ENCODE measurements around the gene LTBP1.
A peak's percentile ranks its signal among the peaks of the same experiment; 100 is the strongest.

The LTBP1 gene

GRCh38 chr2:33321876-33322483, 375.2 kb downstream of the LTBP1 start:
- no peak for DNase-seq

GRCh38 chr2:33322612-33323011, 375.9 kb downstream of the LTBP1 start:
- DNase-seq: peak; percentile 4

DNA sequence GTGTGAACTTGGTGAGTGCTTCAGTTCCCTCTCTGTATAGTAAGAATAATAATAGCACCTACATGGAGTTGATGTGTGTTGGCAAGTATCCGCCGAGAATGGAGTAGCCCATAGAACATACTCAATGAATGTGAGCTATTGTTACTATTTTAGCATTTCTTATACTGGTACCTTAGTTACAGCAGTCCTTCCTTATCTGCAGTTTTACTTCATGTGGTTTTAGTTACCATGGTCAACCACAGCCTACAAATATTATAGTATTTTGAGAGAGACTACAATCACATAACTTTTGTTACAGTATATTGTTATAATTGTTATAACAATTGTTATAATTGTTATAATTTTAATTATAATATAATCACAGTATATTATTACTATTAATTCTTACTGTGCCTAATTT, 377.2 kb downstream of the LTBP1 start:
- no peak for DNase-seq

- no peak for DNase-seq
These were observed 379.3 kb downstream of the LTBP1 start for GRCh38 chr2:33326100-33326499.

GRCh38 chr2:33333433-33333832, 386.7 kb downstream of the LTBP1 start:
- DNase-seq: no peak

DNA sequence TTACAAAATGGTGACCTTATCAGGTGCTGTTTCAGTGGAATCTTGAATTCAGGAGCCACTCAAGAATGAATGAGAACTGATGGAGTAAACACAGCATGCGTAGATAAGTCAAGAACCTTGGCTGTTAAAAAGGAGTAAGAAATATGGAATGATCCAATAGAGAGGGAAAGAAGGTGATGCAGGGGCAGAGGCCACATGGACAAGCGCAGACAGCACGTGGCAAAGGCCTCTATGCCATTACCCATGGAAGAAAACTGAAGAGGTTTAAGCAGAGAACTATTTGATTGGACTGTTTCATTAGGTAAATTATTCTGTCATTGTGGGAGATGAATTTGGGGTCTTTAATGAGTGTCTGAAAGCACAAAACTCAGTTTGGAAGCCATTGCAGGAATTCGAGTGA, 387.3 kb downstream of the LTBP1 start:
- no peak for DNase-seq

GRCh38 chr2:33335516-33335915, 388.8 kb downstream of the LTBP1 start:
- DNase-seq: no peak

DNA sequence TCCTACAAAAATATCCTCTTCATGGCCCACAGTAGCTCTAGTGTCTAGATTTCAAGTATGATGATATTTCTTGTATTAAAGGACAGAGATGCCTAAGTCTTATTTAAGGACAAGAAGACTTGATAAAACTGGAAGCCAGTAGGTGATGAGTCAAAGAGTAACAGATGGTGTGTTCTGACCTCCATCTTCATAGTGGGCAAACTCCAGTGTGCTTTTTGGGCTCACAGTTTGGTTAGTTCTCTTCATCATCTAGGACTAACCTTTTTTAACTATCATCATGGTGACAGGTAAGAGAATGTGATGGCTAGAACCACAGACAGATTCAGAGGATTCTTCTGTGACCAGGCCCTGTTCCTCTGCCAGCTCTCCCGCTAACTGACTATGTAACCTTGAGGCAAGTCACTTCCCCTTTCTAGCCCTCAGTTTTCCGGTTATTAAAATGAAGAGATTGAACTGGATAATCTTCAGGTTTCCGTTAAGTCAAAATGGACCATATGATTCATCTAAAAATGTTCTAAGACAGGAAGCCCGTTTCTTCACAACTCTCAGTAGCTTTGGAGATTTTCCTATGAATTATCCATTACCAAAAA, 389.4 kb downstream of the LTBP1 start:
- DNase-seq: no peak

DNA sequence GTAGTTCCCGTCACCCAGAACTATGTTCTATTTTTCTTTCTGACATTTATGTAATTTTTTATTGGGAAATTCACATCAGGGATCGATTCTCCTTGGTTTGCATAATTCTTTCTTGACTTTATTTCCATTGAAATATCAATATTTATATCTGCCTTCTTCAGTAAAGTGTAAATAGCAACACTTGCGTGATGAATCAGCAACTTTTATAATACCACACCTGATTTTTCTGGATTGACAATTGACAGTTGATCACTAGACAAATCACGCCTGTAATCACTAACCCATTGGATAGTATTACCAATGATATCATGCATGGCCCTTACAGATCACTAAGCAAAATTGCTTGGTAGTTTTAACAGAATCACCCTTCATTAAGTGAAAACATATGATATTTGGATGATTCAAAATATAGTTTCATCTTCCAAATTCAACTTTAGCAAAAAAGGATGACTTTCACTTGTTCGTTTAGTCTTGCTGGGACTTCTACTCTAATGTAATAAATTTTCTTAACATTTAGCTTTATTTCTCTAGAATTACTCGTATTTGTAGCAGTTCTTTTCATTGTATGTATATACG, 390.7 kb downstream of the LTBP1 start:
- no peak for DNase-seq

- no peak for DNase-seq
These were observed 391.2 kb downstream of the LTBP1 start for GRCh38 chr2:33337981-33338380.

GRCh38 chr2:33339269-33339668, 392.5 kb downstream of the LTBP1 start:
- DNase-seq: no peak

DNA sequence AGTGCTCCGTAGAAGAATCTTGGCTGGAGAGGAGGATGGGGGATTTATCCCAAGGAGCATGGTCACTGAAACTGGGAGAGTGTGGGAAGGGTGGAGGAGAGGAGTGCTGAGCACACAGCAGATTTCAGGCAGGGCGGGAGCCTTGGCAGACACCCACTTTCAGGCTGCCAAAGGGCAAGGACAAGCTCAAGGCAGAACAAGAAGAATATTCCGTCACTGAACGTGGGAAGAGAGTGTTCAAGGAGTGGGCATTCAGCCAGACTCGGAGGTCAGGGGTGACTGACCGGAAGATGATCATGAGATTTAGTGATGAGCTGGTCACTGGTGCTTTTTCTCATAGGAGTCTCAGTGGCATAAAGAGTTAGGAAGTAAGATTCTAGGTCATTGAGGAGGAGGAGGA, 393.5 kb downstream of the LTBP1 start:
- DNase-seq: no peak

GRCh38 chr2:33342171-33342570, 395.4 kb downstream of the LTBP1 start:
- no peak for DNase-seq

DNA sequence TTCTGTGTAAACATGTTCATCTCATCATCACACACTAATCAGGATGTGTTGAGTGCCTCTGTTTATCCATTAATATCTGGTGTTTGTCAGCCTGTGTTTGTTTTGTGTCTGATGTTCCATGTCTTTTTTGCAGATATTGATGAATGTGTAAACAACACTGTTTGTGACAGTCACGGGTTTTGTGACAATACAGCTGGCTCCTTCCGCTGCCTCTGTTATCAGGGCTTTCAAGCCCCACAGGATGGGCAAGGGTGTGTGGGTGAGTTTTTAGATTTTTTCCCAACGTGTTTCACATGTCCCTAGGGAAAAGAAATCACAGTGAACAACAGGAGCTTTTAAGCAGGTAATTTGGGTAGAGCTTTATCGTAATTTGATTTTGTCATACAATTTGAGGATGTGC, 396.0 kb downstream of the LTBP1 start:
- DNase-seq: no peak

DNA sequence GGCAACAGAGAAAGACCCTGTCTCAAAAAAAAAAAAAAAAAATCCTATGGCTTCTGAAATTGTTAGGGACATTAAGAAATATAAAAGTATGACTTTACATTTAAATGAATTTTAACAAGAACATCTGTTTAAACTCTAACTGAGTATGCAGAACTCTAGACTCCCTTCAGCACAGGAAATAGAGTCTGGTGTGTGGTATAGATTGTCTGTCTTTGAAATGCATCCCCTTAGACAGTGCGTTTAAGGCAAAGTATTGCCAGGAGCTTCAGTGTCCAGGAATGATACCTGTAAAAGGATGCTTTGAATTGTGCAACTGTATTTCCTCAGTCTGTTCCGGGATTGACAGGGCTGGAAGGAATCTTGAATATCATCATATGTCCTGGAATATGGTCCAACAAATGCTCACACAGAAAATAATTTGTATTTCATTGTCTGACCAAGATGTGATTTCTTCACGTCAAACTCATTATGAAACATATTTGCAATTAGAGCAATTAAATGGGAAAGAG, 396.7 kb downstream of the LTBP1 start:
- DNase-seq: no peak

- DNase-seq: no peak
These were observed 397.5 kb downstream of the LTBP1 start for GRCh38 chr2:33344230-33344629.

DNA sequence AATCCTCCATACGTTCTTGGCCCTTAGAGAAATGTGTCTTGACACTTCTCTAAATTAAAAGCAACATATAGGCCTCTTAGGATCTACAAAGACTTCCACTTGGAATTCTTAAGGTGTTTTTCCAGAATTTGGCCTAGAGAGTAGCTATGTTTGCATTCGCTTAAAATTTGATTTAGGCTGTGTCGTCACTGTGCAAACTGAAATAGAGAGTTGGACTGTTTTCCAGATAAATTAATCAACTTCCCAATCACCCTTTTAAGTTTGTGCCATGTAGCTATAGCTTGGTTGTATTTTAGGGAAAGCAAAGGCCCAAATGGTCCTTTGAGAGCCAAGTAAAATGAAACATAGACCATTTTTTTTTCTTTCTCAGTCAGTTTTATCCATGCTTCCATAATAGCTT, 401.1 kb downstream of the LTBP1 start:
- no peak for DNase-seq

- no peak for DNase-seq
These were observed 403.9 kb downstream of the LTBP1 start for GRCh38 chr2:33350632-33351031.

- DNase-seq: no peak
These were observed 405.0 kb downstream of the LTBP1 start for GRCh38 chr2:33351781-33352180.

DNA sequence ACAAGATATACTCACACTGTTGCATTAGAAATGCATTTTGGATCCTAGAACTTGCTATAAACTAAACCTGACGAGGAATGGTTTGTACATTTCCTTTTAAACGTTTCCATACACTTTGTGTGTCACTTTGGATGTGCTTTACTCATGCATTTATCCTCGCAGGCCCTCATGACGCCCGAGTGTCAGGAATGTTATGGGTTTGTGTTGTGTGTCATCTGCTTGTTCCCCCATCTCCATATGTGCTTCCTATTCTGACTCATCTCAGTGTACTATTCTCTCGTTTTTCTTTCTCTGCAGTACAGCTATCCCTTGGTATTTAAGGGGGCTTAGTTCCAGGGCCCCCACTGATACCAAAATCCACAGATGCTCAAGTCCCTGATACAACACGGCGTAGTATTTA, 408.2 kb downstream of the LTBP1 start:
- DNase-seq: no peak

DNA sequence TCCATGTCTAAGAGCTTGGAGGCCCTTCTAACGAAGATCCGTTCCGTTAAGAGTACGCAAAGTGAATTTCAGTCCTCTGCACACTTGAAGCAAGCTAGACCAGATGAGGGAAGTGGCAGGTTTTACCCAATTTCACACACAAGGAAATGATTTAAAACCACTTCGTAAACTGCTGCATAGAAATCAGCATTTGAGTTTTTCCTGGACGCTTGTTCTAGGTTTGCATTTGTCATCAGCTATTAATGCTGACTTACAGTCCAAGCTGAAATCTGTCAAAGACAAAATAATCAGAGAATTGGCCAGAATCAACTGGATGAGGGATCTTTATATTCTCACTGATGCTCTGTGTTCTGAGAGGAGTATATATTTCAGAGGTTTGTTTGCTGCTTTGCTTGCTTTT, 412.1 kb downstream of the LTBP1 start:
- no peak for DNase-seq

DNA sequence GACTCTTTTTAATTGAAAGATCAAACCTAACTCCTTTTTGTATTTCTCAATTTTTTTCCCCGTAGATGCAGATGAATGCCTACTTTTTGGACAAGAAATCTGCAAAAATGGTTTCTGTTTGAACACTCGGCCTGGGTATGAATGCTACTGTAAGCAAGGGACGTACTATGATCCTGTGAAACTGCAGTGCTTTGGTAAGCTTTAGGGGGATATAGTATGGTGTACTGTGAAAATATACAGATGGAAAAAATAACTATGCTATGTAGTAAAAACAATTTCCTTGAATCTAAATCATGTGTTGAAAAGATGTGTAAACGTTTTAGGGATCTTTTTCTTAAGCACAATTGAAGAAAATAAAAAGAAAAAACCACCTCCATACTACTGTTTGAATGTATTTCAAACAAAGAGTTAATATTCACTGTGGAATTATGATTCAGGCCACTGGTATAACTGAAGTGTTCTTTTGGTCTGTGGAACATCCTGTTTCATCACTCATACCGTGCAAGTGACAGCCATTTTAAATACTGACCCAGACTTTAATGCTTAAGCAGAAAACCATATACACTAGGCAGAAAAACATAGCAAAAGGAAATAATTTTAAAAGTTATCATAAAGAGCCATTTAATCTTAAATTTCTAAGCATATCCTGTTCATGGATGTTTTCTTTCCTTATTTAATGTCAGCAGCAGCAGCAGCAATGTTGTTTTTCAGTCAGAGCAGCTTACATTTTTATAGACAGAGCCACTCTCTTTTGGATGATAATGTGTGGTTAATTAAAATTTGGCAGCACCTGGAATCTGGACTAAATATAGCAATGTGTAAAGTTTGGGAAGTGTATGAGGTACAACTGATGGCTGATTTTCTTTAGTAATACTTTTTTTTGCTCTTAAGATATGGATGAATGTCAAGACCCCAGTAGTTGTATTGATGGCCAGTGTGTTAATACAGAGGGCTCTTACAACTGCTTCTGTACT, 416.9 kb downstream of the LTBP1 start:
- no peak for DNase-seq

- DNase-seq: no peak
These were observed 418.7 kb downstream of the LTBP1 start for GRCh38 chr2:33365264-33365970.
